GM12878 (cell line): ENCODE measurements around the gene LIPE. TPM values are rescaled to one million over a fixed set of nuclear protein-coding genes. Genes with fewer than 3 reads are reported as not detected.

ENCODE experiments used
- ATAC-seq: fragments of 200-7000 bp; cut with Tn5 transposase; 3 replicates; pipeline ENCODE4 v1.9.1; 2020; ENCODE audit warnings: mild to moderate bottlenecking, moderate library complexity
- BruUV-seq: library from RNA; stranded (reverse); fragments of 400-500 nt; replicated peaks from 2 replicates; lab custom pipeline; 2021; lab: Mats Ljungman, UMichigan
- CTCF ChIA-PET: fragments of 300-600 bp; sonication (Branson Sonifier 250); formaldehyde crosslinking; extraction: SDS; loops from one replicate; lab custom pipeline; 2021; ENCODE audit warnings: inconsistent platforms; lab: Yijun Ruan, JAX
- POLR2A ChIA-PET: fragments of 350-600 bp; formaldehyde crosslinking; extraction: SDS; loops from one replicate; lab custom pipeline; 2021; ENCODE audit warnings: inconsistent platforms; lab: Charles Lee
- RAD21 ChIA-PET: fragments of 300-600 bp; sonication (Branson Sonifier 250); formaldehyde crosslinking; loops from one replicate; lab custom pipeline; 2023; ENCODE audit warnings: antibody characterized with exemption; ENCODE audit not compliant: unreplicated experiment; lab: Charles Lee
- SMC1A ChIA-PET: fragments of 300-600 bp; sonication (Branson Sonifier 250); formaldehyde crosslinking; loops from one replicate; lab custom pipeline; 2023; ENCODE audit not compliant: unreplicated experiment, uncharacterized antibody; lab: Charles Lee
- DNase-seq: peaks from one replicate; pipeline ENCODE4 v3.0.0-alpha.2; 2011; ENCODE audit warnings: low read depth, low spot score
- FAIRE-seq: peaks from 3 replicates; lab custom pipeline; 2011; peaks lifted over from hg19 to GRCh38; lab: Jason Lieb, UNC
- H2AFZ ChIP-seq: 2 replicates; pipeline ENCODE4 v1.6.0; 2011; ENCODE audit warnings: low read depth, low read length, control low read depth; ENCODE audit not compliant: control insufficient read depth
- H3K27ac ChIP-seq: 2 replicates; pipeline ENCODE4 v1.5.1; 2011; ENCODE audit warnings: control low read depth; ENCODE audit not compliant: control insufficient read depth, insufficient read depth
- H3K27me3 ChIP-seq, 2 experiments: replicated peaks in 1 of 2; 2 replicates each; pipeline versions ENCODE4 v1.6.0 to v1.6.1; 2011; ENCODE audit warnings: low read length in 1 of 2; ENCODE audit not compliant: control insufficient read depth in 2 of 2, insufficient read depth in 2 of 2
- H3K36me3 ChIP-seq, 2 experiments: 2 replicates each; pipeline ENCODE4 v1.5.1; 2011; ENCODE audit warnings: low read length in 1 of 2; ENCODE audit not compliant: control insufficient read depth in 2 of 2, insufficient read depth in 2 of 2
- H3K4me1 ChIP-seq: 2 replicates; pipeline ENCODE4 v1.6.1; 2011; ENCODE audit warnings: mild to moderate bottlenecking, low read length, moderate library complexity, mixed read lengths; ENCODE audit not compliant: control insufficient read depth, insufficient read depth
- H3K4me2 ChIP-seq: 2 replicates; pipeline ENCODE4 v1.6.0; 2011; ENCODE audit warnings: control low read depth; ENCODE audit not compliant: control insufficient read depth, insufficient read depth
- H3K4me3 ChIP-seq: fragments of 200-600 bp; sonication (generic); 2 replicates; pipeline ENCODE4 v1.5.1; 2016
- H3K79me2 ChIP-seq: 2 replicates; pipeline ENCODE4 v1.6.0; 2011; ENCODE audit warnings: low read length; ENCODE audit not compliant: control insufficient read depth, insufficient read depth
- H3K9ac ChIP-seq: 2 replicates; pipeline ENCODE4 v1.8.0; 2011; ENCODE audit warnings: low read length, control low read depth, mixed read lengths; ENCODE audit not compliant: control insufficient read depth, insufficient read depth
- H3K9me3 ChIP-seq: replicated peaks from 3 replicates; pipeline ENCODE4 v1.5.1; 2011; ENCODE audit warnings: mild to moderate bottlenecking, low read length; ENCODE audit not compliant: control insufficient read depth, insufficient read depth
- H4K20me1 ChIP-seq: 2 replicates; pipeline ENCODE4 v1.6.0; 2011; ENCODE audit not compliant: control insufficient read depth, insufficient read depth
- CHD4 ChIP-seq: fragments of 200-600 bp; sonication (generic); IDR thresholded peaks from 2 replicates; pipeline ENCODE4 v1.6.1; 2016; ENCODE audit warnings: mild to moderate bottlenecking
- HCFC1 ChIP-seq: fragments of 150-350 bp; IDR thresholded peaks from 2 replicates; pipeline ENCODE4 v1.6.1; 2014; ENCODE audit warnings: low read length
- HSF1 ChIP-seq: fragments of 150-350 bp; IDR thresholded peaks from 2 replicates; pipeline ENCODE4 v1.6.1; 2014; ENCODE audit warnings: mild to moderate bottlenecking, low read depth, low read length
- JUND ChIP-seq: IDR thresholded peaks from 2 replicates; pipeline ENCODE4 v1.6.1; 2012; ENCODE audit warnings: low read depth, mild to moderate bottlenecking, low read length, improper control_type of control experiment, moderate library complexity
- STAT1 ChIP-seq: fragments of 450-650 bp; conservative IDR thresholded peaks from 2 replicates; pipeline ENCODE4 v1.6.1; 2014; ENCODE audit warnings: antibody characterized with exemption, mild to moderate bottlenecking
- TBL1XR1 ChIP-seq: IDR thresholded peaks from 2 replicates; pipeline ENCODE4 v1.6.1; 2012; ENCODE audit warnings: low read depth, low read length, improper control_type of control experiment
- ZBTB40 ChIP-seq: fragments of 450-650 bp; IDR thresholded peaks from 2 replicates; pipeline ENCODE4 v1.6.1; 2016; ENCODE audit warnings: mild to moderate bottlenecking, moderate library complexity, borderline replicate concordance
- ZNF622 ChIP-seq: fragments of 450-650 bp; IDR thresholded peaks from 2 replicates; pipeline ENCODE4 v1.6.1; 2017; ENCODE audit warnings: mild to moderate bottlenecking, inconsistent platforms
- WGBS: methylation state at CpG from one replicate; pipeline ENCODE4 v1.1.6; 2016; ENCODE audit warnings: low lambda C conversion rate; ENCODE audit not compliant: insufficient replicate concordance, insufficient coverage; ENCODE audit errors: missing lambda C conversion rate; 5-methylcytosine and 5-hydroxymethylcytosine counted together
- in situ Hi-C: fragments of 300-500 bp; cut with MboI; formaldehyde crosslinking; loops from 9 replicates; pipeline ENCODE4 v1.14.3; 2018; ENCODE audit warnings: mixed read lengths
- intact Hi-C: fragments of 100-400 bp; cut with micrococcal nuclease; formaldehyde crosslinking; loops from one replicate; pipeline ENCODE4 v1.14.2; 2022; ENCODE audit not compliant: unreplicated experiment
- polyA plus RNA-seq, 11 experiments: library from polyadenylated mRNA; depleted of rRNA in 4 of 11; unstranded in 6 of 11; stranded (reverse) in 5 of 11; fragments of >200 nt; fragmentation: Nextera tagmentation in 4 of 11; fragmentation: Illumina TruSeq in 1 of 11; extraction: Ambion mirVana in 4 of 11; extraction: Trizol in 1 of 11; gene quantifications; 1 replicate in 1 of 11; 2 replicates in 10 of 11; pipeline versions ENCODE4 v1.2.1 to v1.2.3, GENCODE V29; 2011 to 2016; ENCODE audit warnings: inconsistent platforms in 2 of 11, missing spikeins in 2 of 11, low read depth in 1 of 11
- total RNA-seq, 4 experiments: library from RNA; depleted of rRNA in 3 of 4; stranded (reverse); fragments of >200 nt in 3 of 4; fragmentation: Illumina TruSeq in 1 of 4; extraction: Trizol in 1 of 4; gene quantifications; 2 replicates each; pipeline versions ENCODE4 v1.2.1 to v1.2.3, GENCODE V29; 2013 to 2021

LIPE gene
- total and polyA plus RNA-seq, 10 of the 15 experiments (the other 5 are each of a cell fraction or from before 2014, with no cell fraction given), result 0.02 to 33.3 (median 9.5) TPM

- no peak for DNase-seq
- RAD21 ChIA-PET, result no interaction called here
- no peaks in the 10 kb centered on the region for H3K79me2 ChIP-seq
- H3K27me3 ChIP-seq, result no peaks in the 10 kb centered on the region
- TF ChIP-seq JUND (no peak), CHD4 (no peak), HSF1 (no peak), STAT1 (no peak), ZBTB40 (no peak), TBL1XR1 (no peak), ZNF622 (no peak), HCFC1 (no peak)
- FAIRE-seq, result no peak
- no peaks in the 10 kb centered on the region for H4K20me1 ChIP-seq
- no peak for ATAC-seq
- peaks cover 4% of the 10 kb centered on the region for H3K4me1 ChIP-seq
- H3K4me2 ChIP-seq, result no peak overlapping the region
- SMC1A ChIA-PET, result interaction anchor here (1.0 kb wide), 1 partner anchor 14 kb away, joined by 3 read pairs; no protein-coding TSS in a partner anchor
- no peak overlapping the region for H3K9ac ChIP-seq
- POLR2A ChIA-PET, result interaction anchor here (0.6 kb wide), 1 partner anchor 137 kb away, joined by 3 read pairs; no protein-coding TSS in a partner anchor
- intact Hi-C loops (no loop called here), in situ Hi-C loops (no loop called here)
- H3K4me3 ChIP-seq, result no peak overlapping the region
- peaks cover 6% of the 10 kb centered on the region; the same call in 1 of the 3 replicates for H3K9me3 ChIP-seq
- H2AFZ ChIP-seq, result no peak overlapping the region
- CTCF ChIA-PET, result no interaction called here
- BruUV-seq, result no TSS peak
- 72% methylated on average over 4 of the region's 4 CpGs for WGBS
- H3K27ac ChIP-seq, result no peak overlapping the region
- H3K36me3 ChIP-seq, result no peaks in the 10 kb centered on the region
Observed at GRCh38 chr19:42367929-42368328, 59.3 kb downstream of the LIPE start.
